Peyer's patch (tissue), 4 donors: ENCODE data around the gene SCRN2. TPM values are rescaled to one million over a fixed set of nuclear protein-coding genes. Genes with fewer than 3 reads are reported as not detected.

Source experiments
- DNase-seq, 3 donors: peaks; one replicate each; pipeline ENCODE4 v3.0.0-alpha.2; 2017 to 2019
- H3K27ac ChIP-seq, 4 donors: fragments of 200-600 bp; sonication (generic); one replicate each; pipeline ENCODE4 v1.5.1; 2016 to 2019
- H3K27me3 ChIP-seq, 2 donors: fragments of 200-600 bp; sonication (generic); one replicate each; pipeline ENCODE4 v1.5.1; 2019
- H3K36me3 ChIP-seq, 3 donors: fragments of 200-600 bp; sonication (generic); one replicate each; pipeline ENCODE4 v1.5.1; 2016 to 2019
- H3K4me1 ChIP-seq, 4 donors: fragments of 200-600 bp; sonication (generic); one replicate each; pipeline ENCODE4 v1.5.1; 2016 to 2019
- H3K4me3 ChIP-seq, 4 donors: fragments of 200-600 bp; sonication (generic); 1 replicate in 3 of 4; 2 replicates in 1 of 4; pipeline ENCODE4 v1.5.1; 2016 to 2019; ENCODE audit warnings: mild to moderate bottlenecking in 1 of 4
- H3K9me3 ChIP-seq, 4 donors: fragments of 200-600 bp; sonication (generic); one replicate each; pipeline ENCODE4 v1.5.1; 2016 to 2019; ENCODE audit warnings: mild to moderate bottlenecking in 1 of 4
- POLR2A ChIP-seq, 2 donors: fragments of 450-650 bp; IDR thresholded peaks; one replicate each; pipeline ENCODE4 v1.5.1; 2017; ENCODE audit warnings: antibody characterized with exemption in 2 of 2, mild to moderate bottlenecking in 2 of 2, moderate library complexity in 2 of 2
- total RNA-seq, 4 donors: library from RNA; depleted of rRNA; stranded (reverse); fragments of >200 nt; gene quantifications; one replicate each; pipeline ENCODE4 v1.1.0, GENCODE V29; 2016
- TF ChIP-seq, protein P1 (sequence below), 6 experiments: fragments of 450-650 bp in 4 of 6; fragments of 200-600 bp in 2 of 6; sonication (generic) in 1 of 6; IDR thresholded peaks; one replicate each; pipeline ENCODE4 v1.5.1; 2017 to 2019; ENCODE audit warnings: antibody characterized with exemption in 6 of 6, mild to moderate bottlenecking in 3 of 6, moderate library complexity in 1 of 6

The SCRN2 gene
- total RNA-seq, 4 donors from 2014 or later, result 56.2 to 126 (median 86.9) TPM

DNA sequence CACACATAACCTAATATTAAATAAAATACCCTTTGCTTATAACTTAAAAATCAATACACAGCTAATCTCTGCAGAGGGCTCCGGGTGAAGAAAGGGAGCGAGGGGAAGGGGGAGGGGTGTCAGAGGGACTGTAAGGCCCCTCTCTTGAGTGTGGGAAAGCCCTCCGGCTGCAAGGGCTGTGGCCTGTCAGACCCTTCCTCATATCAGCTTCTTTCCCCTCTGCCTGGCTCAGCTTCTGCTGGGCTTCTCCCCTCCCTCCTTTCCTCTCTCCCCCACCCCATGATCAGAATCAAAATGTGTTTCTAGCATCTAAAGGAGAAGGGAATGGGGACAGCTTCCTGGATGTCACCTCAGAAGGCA, 4.6 kb upstream of the SCRN2 start:
- H3K27ac ChIP-seq, result no peak overlapping the region
- TF ChIP-seq, protein P1, sequence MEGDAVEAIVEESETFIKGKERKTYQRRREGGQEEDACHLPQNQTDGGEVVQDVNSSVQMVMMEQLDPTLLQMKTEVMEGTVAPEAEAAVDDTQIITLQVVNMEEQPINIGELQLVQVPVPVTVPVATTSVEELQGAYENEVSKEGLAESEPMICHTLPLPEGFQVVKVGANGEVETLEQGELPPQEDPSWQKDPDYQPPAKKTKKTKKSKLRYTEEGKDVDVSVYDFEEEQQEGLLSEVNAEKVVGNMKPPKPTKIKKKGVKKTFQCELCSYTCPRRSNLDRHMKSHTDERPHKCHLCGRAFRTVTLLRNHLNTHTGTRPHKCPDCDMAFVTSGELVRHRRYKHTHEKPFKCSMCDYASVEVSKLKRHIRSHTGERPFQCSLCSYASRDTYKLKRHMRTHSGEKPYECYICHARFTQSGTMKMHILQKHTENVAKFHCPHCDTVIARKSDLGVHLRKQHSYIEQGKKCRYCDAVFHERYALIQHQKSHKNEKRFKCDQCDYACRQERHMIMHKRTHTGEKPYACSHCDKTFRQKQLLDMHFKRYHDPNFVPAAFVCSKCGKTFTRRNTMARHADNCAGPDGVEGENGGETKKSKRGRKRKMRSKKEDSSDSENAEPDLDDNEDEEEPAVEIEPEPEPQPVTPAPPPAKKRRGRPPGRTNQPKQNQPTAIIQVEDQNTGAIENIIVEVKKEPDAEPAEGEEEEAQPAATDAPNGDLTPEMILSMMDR (IDR thresholded peaks at IDR 0.05), result no peak
- no peak for TF ChIP-seq POLR2A (IDR thresholded peaks at IDR 0.05)
- peaks cover 0 to 16% (median 0%) of the 10 kb centered on the region in 3 donors for H3K36me3 ChIP-seq
- peaks cover 0 to 9% of the 10 kb centered on the region in 2 donors for H3K27me3 ChIP-seq
- no peak for DNase-seq
- H3K4me1 ChIP-seq, result peaks cover 7 to 47% (median 12%) of the 10 kb centered on the region in 4 donors
- no peak overlapping the region for H3K4me3 ChIP-seq
- H3K9me3 ChIP-seq, result no peaks in the 10 kb centered on the region

DNA sequence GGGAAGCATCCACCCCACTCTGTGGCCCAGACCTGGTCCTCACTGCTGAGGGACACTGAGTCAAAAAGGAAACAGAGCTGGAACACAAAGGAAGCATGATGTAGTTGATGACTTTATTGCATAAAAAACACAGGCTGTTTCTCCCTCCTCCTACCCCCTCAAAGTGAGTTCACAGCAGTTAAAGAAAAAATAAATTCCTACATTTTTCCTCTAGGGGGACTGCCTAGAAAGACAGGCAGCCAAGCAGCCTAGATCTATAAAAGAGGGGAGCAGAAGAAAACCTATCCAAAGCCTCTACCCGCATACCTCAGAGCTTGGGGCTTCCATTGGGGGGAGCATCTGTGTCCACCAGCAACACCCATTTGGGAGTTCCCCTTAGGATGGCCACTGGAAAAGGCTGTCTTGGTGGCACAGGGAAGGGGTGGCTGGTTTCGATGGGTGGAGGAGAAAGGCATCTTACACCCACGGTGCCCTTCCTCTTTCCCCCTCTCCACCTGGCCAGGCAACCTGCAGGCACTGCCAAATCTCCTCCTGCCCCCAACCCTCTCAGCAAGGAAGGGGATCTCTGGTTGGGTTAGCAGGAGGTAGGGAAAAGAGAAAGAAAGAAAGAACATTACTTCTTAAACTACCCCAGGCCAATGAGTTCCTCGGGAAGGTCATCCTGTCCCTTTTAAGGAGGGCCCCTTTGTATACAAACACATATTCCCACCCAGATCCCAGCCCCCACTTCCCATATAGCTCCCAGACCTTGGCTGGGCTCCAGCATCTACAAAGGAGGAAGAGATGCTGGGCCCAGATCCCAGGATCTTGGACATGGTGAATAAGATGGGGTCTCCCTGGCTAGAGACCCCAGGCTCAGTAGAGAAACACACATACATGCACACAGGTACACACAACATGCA, 4.0 kb upstream of the SCRN2 start:
- Histone ChIP-seq H3K4me1 (peaks cover 7 to 51% (median 12%) of the 10 kb centered on the region in 4 donors), H3K36me3 (peaks cover 0 to 16% (median 0%) of the 10 kb centered on the region in 3 donors), H3K9me3 (no peaks in the 10 kb centered on the region), H3K4me3 (no peak overlapping the region), H3K27me3 (peaks cover 0 to 9% of the 10 kb centered on the region in 2 donors), H3K27ac (no peak overlapping the region)
- TF ChIP-seq, protein P1 (IDR thresholded peaks at IDR 0.05), result peak in 4 of 6 experiments; percentile 20 to 36 (median 29)
- TF ChIP-seq POLR2A (IDR thresholded peaks at IDR 0.05), result no peak
- no peak for DNase-seq

DNA sequence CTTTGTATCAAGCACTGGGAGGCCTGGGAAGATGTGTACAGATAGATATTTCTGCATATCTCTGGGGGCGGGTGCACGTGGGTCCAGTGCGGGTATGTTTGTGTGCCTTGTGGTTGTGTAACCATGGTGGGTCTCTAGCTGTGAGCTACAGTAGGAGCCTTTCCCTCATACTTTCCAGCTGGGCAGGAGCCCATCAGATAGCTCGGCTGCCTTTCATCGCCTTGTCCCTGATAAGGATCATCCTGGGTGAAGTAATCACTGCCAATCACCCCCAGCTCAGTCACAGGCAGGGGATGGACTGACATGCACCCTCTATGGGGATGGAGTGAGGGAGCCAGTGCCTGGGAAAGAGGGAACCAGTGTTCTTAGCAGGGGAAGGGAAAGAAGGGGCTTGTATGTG, 3.2 kb upstream of the SCRN2 start:
- Histone ChIP-seq H3K9me3 (no peaks in the 10 kb centered on the region), H3K36me3 (peaks cover 0 to 16% (median 0%) of the 10 kb centered on the region in 3 donors), H3K27ac (peak overlapping the region in 1 of 4 donors; percentile 79), H3K27me3 (peaks cover 0 to 9% of the 10 kb centered on the region in 2 donors), H3K4me1 (peaks cover 7 to 60% (median 14%) of the 10 kb centered on the region in 4 donors), H3K4me3 (no peak overlapping the region)
- peak in 1 of 3 donors; percentile 70 for DNase-seq
- TF ChIP-seq, protein P1 (IDR thresholded peaks at IDR 0.05), result no peak
- no peak for TF ChIP-seq POLR2A (IDR thresholded peaks at IDR 0.05)

DNA sequence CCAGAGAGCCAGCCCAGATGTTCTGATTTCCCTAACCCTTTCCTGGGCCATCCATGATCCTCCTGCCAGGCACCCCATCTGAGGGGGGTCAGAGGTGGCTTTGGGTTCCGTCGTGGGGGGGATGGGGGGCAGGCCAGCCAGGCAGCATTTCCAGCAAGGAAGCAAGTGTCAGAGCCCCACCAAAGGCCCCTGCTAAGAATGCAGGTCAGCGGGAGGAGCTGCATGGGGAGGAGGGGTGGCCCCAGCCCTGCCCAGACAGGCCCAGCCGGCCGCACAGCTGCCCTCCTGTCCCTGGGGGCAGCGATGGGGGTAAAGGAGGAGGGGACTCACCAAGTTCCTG, 2.3 kb upstream of the SCRN2 start:
- H3K4me1 ChIP-seq, result peaks cover 7 to 60% (median 14%) of the 10 kb centered on the region in 4 donors
- DNase-seq, result no peak
- H3K27me3 ChIP-seq, result peaks cover 0 to 9% of the 10 kb centered on the region in 2 donors

DNA sequence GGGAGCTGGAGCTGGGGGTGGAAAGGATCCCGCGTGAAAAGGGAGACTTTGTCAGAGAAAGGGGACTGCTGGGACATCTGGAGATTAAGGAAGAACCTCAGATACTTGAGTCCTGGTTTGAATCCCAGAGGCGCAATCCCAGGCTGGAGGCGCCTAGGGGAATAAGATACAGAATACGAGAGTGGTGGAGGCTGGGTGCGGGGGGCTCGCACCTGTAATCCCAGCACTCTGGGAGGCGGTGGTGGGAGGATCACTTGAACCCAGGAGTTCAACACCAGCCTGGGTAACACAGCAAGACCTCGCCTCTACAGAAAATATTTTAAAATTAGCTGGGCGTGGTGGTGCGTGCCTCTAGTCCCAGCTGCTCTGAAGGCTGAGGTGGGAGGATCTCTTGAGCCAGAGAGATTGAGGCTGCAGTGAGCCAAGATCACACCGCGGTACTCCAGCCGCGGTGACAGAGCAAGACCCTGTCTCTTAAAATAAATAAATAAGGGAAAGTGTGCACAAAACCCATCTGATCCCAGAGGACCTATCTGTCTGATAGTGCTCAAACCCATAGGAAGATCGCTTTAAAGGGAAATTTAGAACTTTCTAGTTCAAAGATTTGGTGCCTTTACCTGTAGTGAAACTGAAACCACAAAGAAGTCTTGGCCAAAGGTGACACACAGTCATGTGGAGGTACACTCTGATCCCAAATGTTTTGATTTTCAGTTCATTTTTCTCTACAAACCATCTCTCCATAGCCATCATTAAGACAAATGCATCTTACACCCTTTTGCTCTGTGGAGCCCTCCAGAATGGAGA, 617 bp upstream of the SCRN2 start:
- TF ChIP-seq, protein P1 (IDR thresholded peaks at IDR 0.05), result no peak
- TF ChIP-seq POLR2A (IDR thresholded peaks at IDR 0.05), result no peak
- peak overlapping the region; percentile 67 to 99 (median 82) for H3K4me3 ChIP-seq
- H3K4me1 ChIP-seq, result peaks cover 7 to 46% (median 11%) of the 10 kb centered on the region in 4 donors
- peak overlapping the region; percentile 65 to 79 (median 78) for H3K27ac ChIP-seq
- H3K27me3 ChIP-seq, result no peaks in the 10 kb centered on the region
- DNase-seq, result no peak
- H3K9me3 ChIP-seq, result no peaks in the 10 kb centered on the region
- peaks cover 0 to 22% (median 0%) of the 10 kb centered on the region in 3 donors for H3K36me3 ChIP-seq

More for the DNA sequence above, 2.3 kb upstream of the SCRN2 start:
- Histone ChIP-seq H3K36me3 (peaks cover 0 to 22% (median 0%) of the 10 kb centered on the region in 3 donors), H3K27ac (peak overlapping the region in 2 of 4 donors; percentile 8 to 79), H3K9me3 (no peaks in the 10 kb centered on the region), H3K4me3 (no peak overlapping the region)
- TF ChIP-seq, protein P1 (IDR thresholded peaks at IDR 0.05), result no peak
- TF ChIP-seq POLR2A (IDR thresholded peaks at IDR 0.05), result no peak
